Endothelial cell of umbilical vein (primary cell): ENCODE measurements around the gene SYNGR3.

Experiments
- CTCF ChIP-seq, 2 donors: IDR thresholded peaks; 1 replicate in 1 of 2; 2 replicates in 1 of 2; pipeline ENCODE4 v1.5.1; 2011; ENCODE audit warnings: low read length in 2 of 2, mild to moderate bottlenecking in 2 of 2, moderate library complexity in 2 of 2, control low read depth in 1 of 2, inconsistent platforms in 1 of 2, low read depth in 1 of 2; ENCODE audit not compliant: insufficient read depth in 1 of 2; ENCODE audit errors: extremely low read depth in 1 of 2
- EZH2 ChIP-seq: IDR thresholded peaks from 2 replicates; pipeline ENCODE4 v1.6.1; 2012; ENCODE audit warnings: borderline replicate concordance, low read depth, mild to moderate bottlenecking, moderate library complexity, low read length, inconsistent platforms; ENCODE audit not compliant: severe bottlenecking
- GATA2 ChIP-seq: IDR thresholded peaks from 2 replicates; pipeline ENCODE4 v1.7.0; 2011; ENCODE audit warnings: low read depth, mild to moderate bottlenecking, moderate library complexity, mixed read lengths, low read length; ENCODE audit not compliant: insufficient read length, insufficient read depth
- JUN ChIP-seq: IDR thresholded peaks from 2 replicates; pipeline ENCODE4 v1.6.1; 2011; ENCODE audit warnings: borderline replicate concordance, low read depth; ENCODE audit not compliant: insufficient read length, insufficient read depth
- POLR2A ChIP-seq: IDR thresholded peaks from 2 replicates; pipeline ENCODE4 v1.6.1; 2012; ENCODE audit warnings: low read depth, mild to moderate bottlenecking, control low read depth, low read length
- POLR2AphosphoS5 ChIP-seq: IDR thresholded peaks from 2 replicates; pipeline ENCODE4 v1.6.1; 2012; ENCODE audit warnings: low read depth, mild to moderate bottlenecking, control low read depth, low read length, moderate library complexity; ENCODE audit not compliant: insufficient read depth

- TF ChIP-seq CTCF (IDR thresholded peaks at IDR 0.05; ENCODE audit: extremely low read depth in 1 of 2, insufficient read depth in 1 of 2, low read depth in 1 of 2, low read length in 2 of 2) (no peak), POLR2A (no peak), JUN (no peak), EZH2 (no peak), POLR2AphosphoS5 (no peak), GATA2 (no peak)
Observed at GRCh38 chr16:2039274-2040031, 49.7 kb downstream of the SYNGR3 start.
